HepG2 (cell line): ENCODE measurements around the gene CCL19. TPM values are rescaled to one million over a fixed set of nuclear protein-coding genes. Genes with fewer than 3 reads are reported as not detected.
A peak's percentile ranks its signal among the peaks of the same experiment; 100 is the strongest.

Source experiments
- ADNP ChIP-seq: sonication (generic); formaldehyde crosslinking; IDR thresholded peaks from 2 replicates; pipeline ENCODE4 v1.4.0; 2020; ENCODE audit warnings: missing genetic modification reagents
- HOXA9 ChIP-seq: sonication (generic); formaldehyde crosslinking; IDR thresholded peaks from 2 replicates; pipeline ENCODE4 v1.8.1; 2022; ENCODE audit warnings: missing genetic modification reagents, mild to moderate bottlenecking, moderate library complexity, borderline replicate concordance
- KLF11 ChIP-seq: IDR thresholded peaks from 2 replicates; pipeline ENCODE4 v1.6.1; 2016; ENCODE audit warnings: missing compliant biosample characterization
- KLF9 ChIP-seq: IDR thresholded peaks from 2 replicates; pipeline ENCODE4 v1.6.1; 2016; ENCODE audit warnings: low read depth
- SETDB1 ChIP-seq: sonication (generic); formaldehyde crosslinking; IDR thresholded peaks from 2 replicates; pipeline ENCODE4 v1.5.1; 2020; ENCODE audit warnings: missing genetic modification reagents, mild to moderate bottlenecking, borderline replicate concordance
- ZIK1 ChIP-seq: sonication (generic); formaldehyde crosslinking; IDR thresholded peaks from 2 replicates; pipeline ENCODE4 v1.5.0; 2020; ENCODE audit warnings: mild to moderate bottlenecking, low read depth, missing genetic modification reagents, borderline replicate concordance
- ZNF274 ChIP-seq: sonication (generic); formaldehyde crosslinking; IDR thresholded peaks from 2 replicates; pipeline ENCODE4 v1.5.1; 2020; ENCODE audit warnings: mild to moderate bottlenecking, missing genetic modification reagents
- ZNF317 ChIP-seq: sonication (generic); formaldehyde crosslinking; IDR thresholded peaks from 2 replicates; pipeline ENCODE4 v1.5.0; 2020; ENCODE audit warnings: mild to moderate bottlenecking, missing genetic modification reagents
- ZNF484 ChIP-seq: sonication (generic); formaldehyde crosslinking; IDR thresholded peaks from 2 replicates; pipeline ENCODE4 v1.5.1; 2020; ENCODE audit warnings: mild to moderate bottlenecking, low read depth, missing genetic modification reagents, borderline replicate concordance
- ZNF605 ChIP-seq: sonication (generic); formaldehyde crosslinking; IDR thresholded peaks from 2 replicates; pipeline ENCODE4 v1.8.0; 2022; ENCODE audit warnings: mild to moderate bottlenecking, missing genetic modification reagents
- ZNF775 ChIP-seq: sonication (generic); formaldehyde crosslinking; IDR thresholded peaks from 2 replicates; pipeline ENCODE4 v1.4.0; 2020; ENCODE audit warnings: missing genetic modification reagents, mild to moderate bottlenecking, moderate library complexity, borderline replicate concordance
- polyA plus RNA-seq, 8 experiments: library from polyadenylated mRNA; depleted of rRNA in 3 of 8; stranded (reverse) in 7 of 8; unstranded in 1 of 8; fragments of >200 nt; fragmentation: Illumina TruSeq in 4 of 8; extraction: Trizol in 4 of 8; gene quantifications; 2 replicates each; pipeline versions ENCODE4 v1.2.1 to v1.2.3, GENCODE V29; 2011 to 2016; ENCODE audit warnings: low read depth in 4 of 8, missing spikeins in 1 of 8, mixed read lengths in 1 of 8; ENCODE audit not compliant: insufficient read depth in 1 of 8
- total RNA-seq, 5 experiments: library from RNA; depleted of rRNA; stranded (reverse); fragments of >200 nt; fragmentation: Illumina TruSeq; extraction: Trizol; gene quantifications; 2 replicates each; pipeline ENCODE4 v1.2.3, GENCODE V29; 2016; ENCODE audit warnings: low read depth in 1 of 5
- TF ChIP-seq, protein P1 (sequence below), 2 experiments: fragments of 450-650 bp in 1 of 2; sonication (generic) in 1 of 2; formaldehyde crosslinking in 1 of 2; IDR thresholded peaks; 2 replicates each; pipeline versions ENCODE4 v1.6.1 to v1.8.0; 2016 to 2022; ENCODE audit warnings: antibody characterized with exemption in 1 of 2, mild to moderate bottlenecking in 1 of 2, missing genetic modification reagents in 1 of 2
- TF ChIP-seq, protein P2 (sequence below), 2 experiments: IDR thresholded peaks; 2 replicates each; pipeline ENCODE4 v1.6.1; 2011 to 2012; ENCODE audit warnings: low read length in 2 of 2, borderline replicate concordance in 1 of 2, low read depth in 1 of 2, mild to moderate bottlenecking in 1 of 2, moderate library complexity in 1 of 2
- TF ChIP-seq, protein P3 (sequence below): sonication (generic); formaldehyde crosslinking; IDR thresholded peaks from 2 replicates; pipeline ENCODE4 v1.8.0; 2022; ENCODE audit warnings: low read depth, missing genetic modification reagents

The CCL19 gene
- total and polyA plus RNA-seq, 2 of the 13 experiments (the other 11 are each of a cell fraction or from before 2014, with no cell fraction given), result not detected

DNA sequence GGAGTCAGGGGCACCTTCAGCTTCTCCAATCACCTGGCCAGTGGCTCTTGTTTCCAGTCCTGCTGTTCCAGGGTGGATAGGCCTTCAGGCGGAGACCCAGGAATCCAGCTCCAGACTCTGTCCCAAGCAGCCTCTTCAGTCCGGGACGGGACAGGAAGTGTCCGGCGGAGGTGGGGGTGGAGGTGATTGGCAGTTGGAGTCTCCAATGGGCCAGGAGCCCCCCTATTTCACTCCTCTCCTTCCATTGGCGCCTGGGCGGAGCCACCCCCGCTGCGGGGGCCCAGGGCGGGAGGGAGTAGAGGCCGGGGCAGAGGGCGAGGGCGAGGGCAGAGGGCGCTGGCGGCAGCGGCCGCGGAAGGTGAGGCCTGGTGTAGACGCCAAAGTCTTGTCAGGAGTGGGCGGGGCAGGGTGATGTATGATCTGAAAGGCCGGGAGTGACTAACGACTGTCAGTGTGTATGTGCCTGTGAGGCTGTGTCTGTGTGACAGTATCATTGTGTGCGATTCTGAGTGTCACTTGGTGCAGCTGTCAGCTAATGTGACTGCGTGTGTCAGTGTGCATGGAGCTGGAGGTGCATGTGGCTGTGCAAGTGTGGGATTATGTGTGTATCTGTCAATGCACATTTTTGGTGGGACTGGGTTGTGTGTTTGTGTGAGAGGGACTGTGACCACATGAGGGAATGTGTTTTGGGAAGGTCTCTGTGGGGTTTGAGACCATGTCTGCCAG is 39.0 kb downstream of the CCL19 start, which contains the start of gene IL11RA (continued):
- TF ChIP-seq, protein P1, sequence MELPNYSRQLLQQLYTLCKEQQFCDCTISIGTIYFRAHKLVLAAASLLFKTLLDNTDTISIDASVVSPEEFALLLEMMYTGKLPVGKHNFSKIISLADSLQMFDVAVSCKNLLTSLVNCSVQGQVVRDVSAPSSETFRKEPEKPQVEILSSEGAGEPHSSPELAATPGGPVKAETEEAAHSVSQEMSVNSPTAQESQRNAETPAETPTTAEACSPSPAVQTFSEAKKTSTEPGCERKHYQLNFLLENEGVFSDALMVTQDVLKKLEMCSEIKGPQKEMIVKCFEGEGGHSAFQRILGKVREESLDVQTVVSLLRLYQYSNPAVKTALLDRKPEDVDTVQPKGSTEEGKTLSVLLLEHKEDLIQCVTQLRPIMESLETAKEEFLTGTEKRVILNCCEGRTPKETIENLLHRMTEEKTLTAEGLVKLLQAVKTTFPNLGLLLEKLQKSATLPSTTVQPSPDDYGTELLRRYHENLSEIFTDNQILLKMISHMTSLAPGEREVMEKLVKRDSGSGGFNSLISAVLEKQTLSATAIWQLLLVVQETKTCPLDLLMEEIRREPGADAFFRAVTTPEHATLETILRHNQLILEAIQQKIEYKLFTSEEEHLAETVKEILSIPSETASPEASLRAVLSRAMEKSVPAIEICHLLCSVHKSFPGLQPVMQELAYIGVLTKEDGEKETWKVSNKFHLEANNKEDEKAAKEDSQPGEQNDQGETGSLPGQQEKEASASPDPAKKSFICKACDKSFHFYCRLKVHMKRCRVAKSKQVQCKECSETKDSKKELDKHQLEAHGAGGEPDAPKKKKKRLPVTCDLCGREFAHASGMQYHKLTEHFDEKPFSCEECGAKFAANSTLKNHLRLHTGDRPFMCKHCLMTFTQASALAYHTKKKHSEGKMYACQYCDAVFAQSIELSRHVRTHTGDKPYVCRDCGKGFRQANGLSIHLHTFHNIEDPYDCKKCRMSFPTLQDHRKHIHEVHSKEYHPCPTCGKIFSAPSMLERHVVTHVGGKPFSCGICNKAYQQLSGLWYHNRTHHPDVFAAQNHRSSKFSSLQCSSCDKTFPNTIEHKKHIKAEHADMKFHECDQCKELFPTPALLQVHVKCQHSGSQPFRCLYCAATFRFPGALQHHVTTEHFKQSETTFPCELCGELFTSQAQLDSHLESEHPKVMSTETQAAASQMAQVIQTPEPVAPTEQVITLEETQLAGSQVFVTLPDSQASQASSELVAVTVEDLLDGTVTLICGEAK (IDR thresholded peaks at IDR 0.05), result no peak
- TF ChIP-seq, protein P1 (CRISPR knock-in tag; IDR thresholded peaks at IDR 0.05), result no peak; the same call in 1 of the 2 replicates
- TF ChIP-seq KLF11 (CRISPR knock-in tag) (no peak), ZNF605 (CRISPR knock-in tag) (peak; percentile 70), ZNF484 (no peak), ADNP (CRISPR knock-in tag) (0 out of 2 replicates have a peak, but pooled peaks have one; percentile 45), KLF9 (peak; percentile 15; the same call in 1 of the 2 replicates), SETDB1 (CRISPR knock-in tag) (no peak), HOXA9 (CRISPR knock-in tag) (peak; percentile 88; the same call in 1 of the 2 replicates), ZNF317 (CRISPR knock-in tag) (no peak; the same call in 1 of the 2 replicates), ZNF775 (CRISPR knock-in tag) (no peak), ZNF274 (CRISPR knock-in tag) (no peak; the same call in 1 of the 2 replicates), ZIK1 (CRISPR knock-in tag) (no peak; the same call in 1 of the 2 replicates)
- TF ChIP-seq, protein P2, sequence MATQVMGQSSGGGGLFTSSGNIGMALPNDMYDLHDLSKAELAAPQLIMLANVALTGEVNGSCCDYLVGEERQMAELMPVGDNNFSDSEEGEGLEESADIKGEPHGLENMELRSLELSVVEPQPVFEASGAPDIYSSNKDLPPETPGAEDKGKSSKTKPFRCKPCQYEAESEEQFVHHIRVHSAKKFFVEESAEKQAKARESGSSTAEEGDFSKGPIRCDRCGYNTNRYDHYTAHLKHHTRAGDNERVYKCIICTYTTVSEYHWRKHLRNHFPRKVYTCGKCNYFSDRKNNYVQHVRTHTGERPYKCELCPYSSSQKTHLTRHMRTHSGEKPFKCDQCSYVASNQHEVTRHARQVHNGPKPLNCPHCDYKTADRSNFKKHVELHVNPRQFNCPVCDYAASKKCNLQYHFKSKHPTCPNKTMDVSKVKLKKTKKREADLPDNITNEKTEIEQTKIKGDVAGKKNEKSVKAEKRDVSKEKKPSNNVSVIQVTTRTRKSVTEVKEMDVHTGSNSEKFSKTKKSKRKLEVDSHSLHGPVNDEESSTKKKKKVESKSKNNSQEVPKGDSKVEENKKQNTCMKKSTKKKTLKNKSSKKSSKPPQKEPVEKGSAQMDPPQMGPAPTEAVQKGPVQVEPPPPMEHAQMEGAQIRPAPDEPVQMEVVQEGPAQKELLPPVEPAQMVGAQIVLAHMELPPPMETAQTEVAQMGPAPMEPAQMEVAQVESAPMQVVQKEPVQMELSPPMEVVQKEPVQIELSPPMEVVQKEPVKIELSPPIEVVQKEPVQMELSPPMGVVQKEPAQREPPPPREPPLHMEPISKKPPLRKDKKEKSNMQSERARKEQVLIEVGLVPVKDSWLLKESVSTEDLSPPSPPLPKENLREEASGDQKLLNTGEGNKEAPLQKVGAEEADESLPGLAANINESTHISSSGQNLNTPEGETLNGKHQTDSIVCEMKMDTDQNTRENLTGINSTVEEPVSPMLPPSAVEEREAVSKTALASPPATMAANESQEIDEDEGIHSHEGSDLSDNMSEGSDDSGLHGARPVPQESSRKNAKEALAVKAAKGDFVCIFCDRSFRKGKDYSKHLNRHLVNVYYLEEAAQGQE (IDR thresholded peaks at IDR 0.05; ENCODE audit: borderline replicate concordance in 1 of 2, low read depth in 1 of 2, low read length in 2 of 2), result no peak
- TF ChIP-seq, protein P3, sequence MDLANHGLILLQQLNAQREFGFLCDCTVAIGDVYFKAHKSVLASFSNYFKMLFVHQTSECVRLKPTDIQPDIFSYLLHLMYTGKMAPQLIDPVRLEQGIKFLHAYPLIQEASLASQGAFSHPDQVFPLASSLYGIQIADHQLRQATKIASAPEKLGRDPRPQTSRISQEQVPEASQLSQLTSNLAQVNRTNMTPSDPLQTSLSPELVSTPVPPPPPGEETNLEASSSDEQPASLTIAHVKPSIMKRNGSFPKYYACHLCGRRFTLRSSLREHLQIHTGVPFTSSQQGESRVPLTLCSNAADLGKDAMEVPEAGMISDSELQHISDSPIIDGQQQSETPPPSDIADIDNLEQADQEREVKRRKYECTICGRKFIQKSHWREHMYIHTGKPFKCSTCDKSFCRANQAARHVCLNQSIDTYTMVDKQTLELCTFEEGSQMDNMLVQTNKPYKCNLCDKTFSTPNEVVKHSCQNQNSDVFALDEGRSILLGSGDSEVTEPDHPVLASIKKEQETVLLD (CRISPR knock-in tag), result peak; percentile 61; the same call in 1 of the 2 replicates
